K562 (cell line): ENCODE measurements around the gene NGRN.

ENCODE experiments used
- CBX2 ChIP-seq: fragments of 200-600 bp; sonication (generic); IDR thresholded peaks from one replicate; pipeline ENCODE4 v1.6.1; 2012; ENCODE audit warnings: mild to moderate bottlenecking, low read length, inconsistent platforms; ENCODE audit not compliant: insufficient read depth, poor library complexity, severe bottlenecking
- CTCF ChIP-seq, 3 experiments: IDR thresholded peaks in 2 of 3; conservative IDR thresholded peaks in 1 of 3; 2 replicates each; pipeline ENCODE4 v1.5.1; 2011 to 2012; ENCODE audit warnings: low read length in 3 of 3, mild to moderate bottlenecking in 3 of 3, control low read depth in 2 of 3, improper control_type of control experiment in 1 of 3, inconsistent platforms in 1 of 3, low read depth in 1 of 3, mixed read lengths in 1 of 3, moderate library complexity in 1 of 3; ENCODE audit not compliant: insufficient read depth in 2 of 3
- CUX1 ChIP-seq: fragments of 200-800 bp; sonication (Bioruptor generic); IDR thresholded peaks from 2 replicates; pipeline ENCODE4 v1.6.1; 2016; ENCODE audit warnings: missing genetic modification characterization, missing compliant biosample characterization
- GTF2F1 ChIP-seq: IDR thresholded peaks from 2 replicates; pipeline ENCODE4 v1.6.1; 2011; ENCODE audit warnings: low read depth, low read length, improper control_type of control experiment
- HNRNPUL1 ChIP-seq: fragments of 200-400 bp; formaldehyde crosslinking; IDR thresholded peaks from 2 replicates; pipeline ENCODE4 v1.6.1; 2017; ENCODE audit warnings: low read length
- MAX ChIP-seq: sonication (generic); formaldehyde crosslinking; IDR thresholded peaks from 2 replicates; pipeline ENCODE4 v1.9.0; 2022; ENCODE audit warnings: mild to moderate bottlenecking, missing genetic modification reagents
- POLR2A ChIP-seq: fragments of 450-650 bp; conservative IDR thresholded peaks from 2 replicates; pipeline ENCODE4 v1.6.1; 2016
- RAD51 ChIP-seq: fragments of 450-650 bp; IDR thresholded peaks from 2 replicates; pipeline ENCODE4 v1.7.1; 2016; ENCODE audit warnings: low read depth, mild to moderate bottlenecking, borderline replicate concordance
- RFX5 ChIP-seq: IDR thresholded peaks from 2 replicates; pipeline ENCODE4 v1.6.1; 2011; ENCODE audit warnings: low read depth, mild to moderate bottlenecking, improper control_type of control experiment, low read length
- TCF7L2 ChIP-seq: fragments of 150-350 bp; IDR thresholded peaks from 2 replicates; pipeline ENCODE4 v1.6.1; 2016; ENCODE audit warnings: low read depth, mild to moderate bottlenecking, low read length, moderate library complexity
- ZBTB8A ChIP-seq: fragments of 450-650 bp; IDR thresholded peaks from 2 replicates; pipeline ENCODE4 v1.6.1; 2018; ENCODE audit warnings: mild to moderate bottlenecking, moderate library complexity; ENCODE audit not compliant: partially characterized antibody

GRCh38 chr15:90271459-90272166 lies 6.1 kb downstream of the NGRN start:
- TF ChIP-seq RAD51 (no peak), ZBTB8A (no peak), TCF7L2 (no peak), CBX2 (no peak), HNRNPUL1 (no peak), CTCF (IDR thresholded peaks at IDR 0.05 in 2 of 3, conservative IDR thresholded peaks at IDR 0.05 in 1 of 3; ENCODE audit: insufficient read depth in 2 of 3, low read depth in 1 of 3, low read length in 3 of 3) (no peak), RFX5 (no peak), MAX (CRISPR knock-in tag) (no peak), GTF2F1 (no peak), CUX1 (CRISPR knock-in tag) (no peak), POLR2A (no peak)
